HCT116 (cell line): Measurements from ENCODE around the gene TAF9. TPM values are rescaled to one million over a fixed set of nuclear protein-coding genes. Genes with fewer than 3 reads are reported as not detected.

Source experiments
- ATAC-seq: fragments of 200-7000 bp; cut with Tn5 transposase; 2 replicates; pipeline ENCODE4 v1.9.1; 2020; ENCODE audit warnings: mild to moderate bottlenecking, moderate library complexity
- BruUV-seq: library from RNA; stranded (reverse); fragments of 400-500 nt; replicated peaks from 2 replicates; lab custom pipeline; 2021; lab: Mats Ljungman, UMichigan
- CTCF ChIA-PET: fragments of 300-600 bp; sonication (Branson Sonifier 250); formaldehyde crosslinking; loops from one replicate; lab custom pipeline; 2021; ENCODE audit warnings: antibody characterized with exemption; lab: Charles Lee
- POLR2A ChIA-PET: fragments of 300-600, 350-600 bp; sonication (Branson Sonifier 250); formaldehyde crosslinking; loops from one replicate; lab custom pipeline; 2021; ENCODE audit warnings: antibody characterized with exemption; lab: Charles Lee
- RAD21 ChIA-PET, 2 experiments: fragments of 300-600 bp; sonication (Branson Sonifier 250); formaldehyde crosslinking; loops; one replicate each; lab custom pipeline; 2023; ENCODE audit warnings: low total read pairs in 2 of 2; ENCODE audit not compliant: uncharacterized antibody in 2 of 2, unreplicated experiment in 2 of 2, low non-redundant PET in 1 of 2; lab: Charles Lee
- DNase-seq: peaks from one replicate; pipeline ENCODE4 v3.0.0-alpha.2; 2010; ENCODE audit warnings: low read depth, low spot score
- H2AFZ ChIP-seq: fragments of 200-600 bp; shearing (Covaris generic), sonication (generic); 2 replicates; pipeline ENCODE4 v1.6.1; 2017; ENCODE audit warnings: low read depth, mixed run types, mixed read lengths, antibody characterized with exemption, low read length; ENCODE audit not compliant: poor library complexity, severe bottlenecking
- H3K27ac ChIP-seq: 2 replicates; pipeline ENCODE4 v1.5.1; 2012; ENCODE audit warnings: low read depth, low read length
- H3K27me3 ChIP-seq: fragments of 200-600 bp; sonication (generic); 2 replicates; pipeline ENCODE4 v1.6.1; 2016; ENCODE audit warnings: mixed run types, low read length, mixed read lengths; ENCODE audit not compliant: insufficient read depth
- H3K36me3 ChIP-seq, 2 experiments: fragments of 200-500 bp in 1 of 2; fragments of 200-600 bp in 1 of 2; sonication (Bioruptor generic) in 1 of 2; sonication (generic) in 1 of 2; 2 replicates each; pipeline versions ENCODE4 v1.5.1 to v1.6.1; 2014 to 2016; ENCODE audit warnings: low read length in 2 of 2, inconsistent platforms in 1 of 2, mixed read lengths in 1 of 2, mixed run types in 1 of 2; ENCODE audit not compliant: insufficient read depth in 2 of 2, control insufficient read depth in 1 of 2
- H3K4me1 ChIP-seq, 2 experiments: fragments of 200-600 bp in 1 of 2; sonication (generic) in 1 of 2; 2 replicates each; pipeline versions ENCODE4 v1.5.1 to v1.6.1; 2012 to 2017; ENCODE audit warnings: low read length in 2 of 2, inconsistent platforms in 1 of 2, mild to moderate bottlenecking in 1 of 2, mixed read lengths in 1 of 2, mixed run types in 1 of 2, moderate library complexity in 1 of 2; ENCODE audit not compliant: insufficient read depth in 2 of 2, control insufficient read depth in 1 of 2
- H3K4me2 ChIP-seq: fragments of 200-600 bp; sonication (generic); 2 replicates; pipeline ENCODE4 v1.6.1; 2017; ENCODE audit warnings: mixed run types, low read length, mixed read lengths
- H3K4me3 ChIP-seq, 2 experiments: fragments of 200-600 bp in 1 of 2; sonication (generic) in 1 of 2; replicated peaks in 1 of 2; 2 replicates each; pipeline ENCODE4 v1.5.1; 2011 to 2016; ENCODE audit warnings: low read length in 2 of 2, control low read depth in 1 of 2, low read depth in 1 of 2, mild to moderate bottlenecking in 1 of 2, mixed read lengths in 1 of 2, mixed run types in 1 of 2
- H3K79me2 ChIP-seq: fragments of 200-600 bp; sonication (generic); 2 replicates; pipeline ENCODE4 v1.6.1; 2017; ENCODE audit warnings: mild to moderate bottlenecking, mixed run types, low read length, moderate library complexity, mixed read lengths; ENCODE audit not compliant: insufficient read depth
- H3K9ac ChIP-seq: fragments of 200-600 bp; sonication (generic); 2 replicates; pipeline ENCODE4 v1.6.1; 2016; ENCODE audit warnings: low read length, mixed read lengths
- H3K9me2 ChIP-seq: fragments of 200-600 bp; sonication (generic), shearing (Covaris generic); 2 replicates; pipeline ENCODE4 v1.6.1; 2017; ENCODE audit warnings: mixed run types, mild to moderate bottlenecking, moderate library complexity; ENCODE audit not compliant: insufficient read depth
- H3K9me3 ChIP-seq, 2 experiments: fragments of 200-500 bp in 1 of 2; fragments of 200-600 bp in 1 of 2; sonication (Bioruptor generic) in 1 of 2; sonication (generic) in 1 of 2; 2 replicates each; pipeline ENCODE4 v1.6.1; 2014 to 2017; ENCODE audit warnings: low read length in 2 of 2, mixed read lengths in 2 of 2, inconsistent platforms in 1 of 2, low read depth in 1 of 2, mild to moderate bottlenecking in 1 of 2, mixed run types in 1 of 2, moderate library complexity in 1 of 2; ENCODE audit not compliant: control insufficient read depth in 1 of 2, insufficient read depth in 1 of 2
- H4K20me1 ChIP-seq: fragments of 200-600 bp; sonication (generic), shearing (Covaris generic); 2 replicates; pipeline ENCODE4 v1.6.1; 2017; ENCODE audit warnings: mixed run types, mild to moderate bottlenecking, moderate library complexity; ENCODE audit not compliant: insufficient read depth
- ATF3 ChIP-seq: IDR thresholded peaks from 2 replicates; pipeline ENCODE4 v1.6.1; 2012
- CEBPB ChIP-seq: IDR thresholded peaks from 2 replicates; pipeline ENCODE4 v1.6.1; 2012; ENCODE audit warnings: low read depth
- EGR1 ChIP-seq: IDR thresholded peaks from 2 replicates; pipeline ENCODE4 v1.6.1; 2012; ENCODE audit warnings: low read depth
- ELF1 ChIP-seq: IDR thresholded peaks from 2 replicates; pipeline ENCODE4 v1.6.1; 2012; ENCODE audit warnings: low read depth, borderline replicate concordance
- EZH2 ChIP-seq: fragments of 200-600 bp; sonication (generic); IDR thresholded peaks from 2 replicates; pipeline ENCODE4 v1.6.1; 2017; ENCODE audit warnings: antibody characterized with exemption, mixed run types
- EZH2phosphoT487 ChIP-seq: fragments of 200-600 bp; IDR thresholded peaks from 2 replicates; pipeline ENCODE4 v1.6.1; 2018; ENCODE audit warnings: antibody characterized with exemption, borderline replicate concordance
- FOSL1 ChIP-seq: IDR thresholded peaks from 2 replicates; pipeline ENCODE4 v1.6.1; 2012; ENCODE audit warnings: low read depth
- MAX ChIP-seq: IDR thresholded peaks from 2 replicates; pipeline ENCODE4 v1.6.1; 2012
- POLR2AphosphoS5 ChIP-seq: IDR thresholded peaks from 2 replicates; pipeline ENCODE4 v1.6.1; 2011; ENCODE audit warnings: mild to moderate bottlenecking, low read depth, low read length, moderate library complexity
- REST ChIP-seq: IDR thresholded peaks from 2 replicates; pipeline ENCODE4 v1.6.1; 2012; ENCODE audit warnings: low read depth
- SIN3A ChIP-seq: IDR thresholded peaks from 2 replicates; pipeline ENCODE4 v1.6.1; 2012; ENCODE audit warnings: low read depth
- SP1 ChIP-seq: IDR thresholded peaks from 2 replicates; pipeline ENCODE4 v1.6.1; 2012; ENCODE audit warnings: low read depth
- SRF ChIP-seq: IDR thresholded peaks from 2 replicates; pipeline ENCODE4 v1.6.1; 2012; ENCODE audit warnings: low read depth
- YY1 ChIP-seq: IDR thresholded peaks from 2 replicates; pipeline ENCODE4 v1.6.1; 2011; ENCODE audit warnings: low read length, low read depth, moderate library complexity, mild to moderate bottlenecking; ENCODE audit not compliant: insufficient replicate concordance; ENCODE audit errors: extremely low read depth
- ZBTB33 ChIP-seq: IDR thresholded peaks from 2 replicates; pipeline ENCODE4 v1.6.1; 2011; ENCODE audit warnings: mild to moderate bottlenecking, low read length, moderate library complexity; ENCODE audit not compliant: insufficient replicate concordance; ENCODE audit errors: extremely low read depth
- ZNF274 ChIP-seq: fragments of 200-500 bp; sonication (Bioruptor generic); IDR thresholded peaks from 2 replicates; pipeline ENCODE4 v1.6.1; 2014; ENCODE audit warnings: mild to moderate bottlenecking, low read depth, low read length, inconsistent platforms
- intact Hi-C: fragments of 100-400 bp; cut with micrococcal nuclease; formaldehyde crosslinking; loops from 2 replicates; pipeline ENCODE4 v1.10.0; 2022
- total RNA-seq: library from RNA; stranded (reverse); gene quantifications from one replicate; pipeline ENCODE4 v1.2.1, GENCODE V29; 2021; ENCODE audit not compliant: unreplicated experiment

Gene TAF9
- total RNA-seq, 1 experiment from 2014 or later: 92.0 TPM

- Histone ChIP-seq H4K20me1 (no peaks in the 10 kb centered on the region), H3K27me3 (no peaks in the 10 kb centered on the region), H3K4me2 (no peak overlapping the region), H2AFZ (no peak overlapping the region), H3K79me2 (no peaks in the 10 kb centered on the region), H3K36me3 (peaks cover 8 to 13% of the 10 kb centered on the region in 2 experiments; a peak in 3 of 4 replicates), H3K4me1 (no peaks in the 10 kb centered on the region), H3K9me3 (no peaks in the 10 kb centered on the region), H3K27ac (no peak overlapping the region), H3K9ac (no peak overlapping the region), H3K4me3 (no peak overlapping the region), H3K9me2 (no peaks in the 10 kb centered on the region)
- no peak for TF ChIP-seq ZNF274
- no peak for TF ChIP-seq POLR2AphosphoS5
- no peak for TF ChIP-seq FOSL1
- no peak for TF ChIP-seq EZH2phosphoT487
- no peak for TF ChIP-seq SP1
- no peak for TF ChIP-seq CEBPB
- no peak for TF ChIP-seq SIN3A
- no peak for TF ChIP-seq MAX
- TF ChIP-seq ATF3: no peak
- no peak for TF ChIP-seq SRF
- TF ChIP-seq YY1: no peak
- TF ChIP-seq ELF1: no peak
- TF ChIP-seq EGR1: no peak
- TF ChIP-seq EZH2: no peak
- no peak for TF ChIP-seq ZBTB33
- TF ChIP-seq REST: no peak
- ChIA-PET RAD21 (no interaction called here), POLR2A (no interaction called here), CTCF (no interaction called here)
- ATAC-seq: no peak
- BruUV-seq: no TSS peak
- DNase-seq: no peak
- intact Hi-C loops: no loop called here
Measured at GRCh38 chr5:69404659-69405330, 35.5 kb upstream of the TAF9 start.
